ENCODE measurements around the gene FRY. TPM values are rescaled to one million over a fixed set of nuclear protein-coding genes. Genes with fewer than 3 reads are reported as not detected.

Gene FRY
- total and polyA plus RNA-seq, 2 of the 13 experiments (the other 11 are each of a cell fraction or from before 2014, with no cell fraction given), result 8.2 to 13.1 TPM

DNA sequence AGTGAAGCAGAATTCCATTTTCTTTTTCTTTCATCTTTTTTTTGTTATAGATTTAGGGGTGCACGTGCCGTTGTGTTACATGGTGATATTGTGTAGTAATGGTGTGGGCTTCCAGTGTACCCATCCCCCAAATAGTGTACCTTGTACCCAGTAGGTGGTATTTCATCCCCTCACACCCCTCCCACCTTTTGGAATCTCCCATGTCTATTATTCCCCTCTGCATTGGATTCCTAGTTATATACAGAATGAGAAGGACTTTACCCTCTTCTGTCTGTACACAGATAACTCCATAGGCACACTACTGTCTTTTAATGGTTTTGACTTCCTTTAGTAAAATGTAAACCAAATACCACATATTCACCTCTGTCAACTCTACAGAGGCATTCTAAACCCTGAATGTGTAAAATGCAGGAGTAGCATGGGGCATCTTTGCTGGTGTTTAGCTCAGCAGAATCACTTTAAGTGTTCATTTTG lies 28.0 kb downstream of the FRY start:
- BruUV-seq (replicated peaks), result no TSS peak
- Histone ChIP-seq H4K20me1 (ENCODE audit: insufficient read depth, low read length) (no peaks in the 10 kb centered on the region), H2AFZ (ENCODE audit: low read length) (no peak overlapping the region), H3K27me3 (ENCODE audit: control insufficient read depth in 1 of 2, insufficient read depth in 2 of 2, low read length in 2 of 2) (no peaks in the 10 kb centered on the region), H3K4me2 (ENCODE audit: low read depth, low read length) (peak overlapping the region; percentile 59), H3K79me2 (ENCODE audit: insufficient read depth, low read length) (peaks cover 8% of the 10 kb centered on the region), H3K4me3 (replicated peaks in 1 of 3; ENCODE audit: insufficient read depth in 1 of 3, low read depth in 2 of 3, low read length in 3 of 3) (no peak overlapping the region; a peak in 1 of 6 replicates), H3K27ac (ENCODE audit: extremely low read length, insufficient read depth, low read length) (peak overlapping the region; percentile 90), H3K4me1 (ENCODE audit: insufficient read depth, low read length) (peaks cover 80% of the 10 kb centered on the region), H3K9me3 (ENCODE audit: low read length) (no peaks in the 10 kb centered on the region), H3K9ac (ENCODE audit: insufficient read depth, low read depth, low read length) (peak overlapping the region; percentile 28; the same call in 1 of the 2 replicates), H3K36me3 (replicated peaks in 1 of 2; ENCODE audit: control insufficient read depth in 1 of 2, insufficient read depth in 2 of 2, low read length in 2 of 2) (no peaks in the 10 kb centered on the region)
- intact Hi-C loops (cut with micrococcal nuclease; ENCODE audit: unreplicated experiment) (loop anchor here (1.0 to 2.0 kb wide), 4 partner anchors 13 to 29 kb away; partner anchors contain the start of gene FRY), in situ Hi-C loops (cut with HindIII; ENCODE audit: extremely low pct_ligation_motif_present, low pct_unique_long_range_greater_than_20kb) (no loop called here)
- DNase-seq (ENCODE audit: low spot score), result peak; percentile 98
- CTCF ChIA-PET (ENCODE audit: low intra/inter-chr PET ratio, low total read pairs), result no interaction called here
- FAIRE-seq, result peak; percentile 75
- peak; percentile 98 for ATAC-seq
- POLR2A ChIA-PET, result interaction anchor here (1.0 to 1.6 kb wide), 4 partner anchors 11 to 18 kb away, joined by 4 to 6 read pairs (median 4); no protein-coding TSS in a partner anchor
- 2% methylated on average over 2 of the region's 2 CpGs for WGBS (ENCODE audit: low lambda C conversion rate)
- TF ChIP-seq, protein P1, sequence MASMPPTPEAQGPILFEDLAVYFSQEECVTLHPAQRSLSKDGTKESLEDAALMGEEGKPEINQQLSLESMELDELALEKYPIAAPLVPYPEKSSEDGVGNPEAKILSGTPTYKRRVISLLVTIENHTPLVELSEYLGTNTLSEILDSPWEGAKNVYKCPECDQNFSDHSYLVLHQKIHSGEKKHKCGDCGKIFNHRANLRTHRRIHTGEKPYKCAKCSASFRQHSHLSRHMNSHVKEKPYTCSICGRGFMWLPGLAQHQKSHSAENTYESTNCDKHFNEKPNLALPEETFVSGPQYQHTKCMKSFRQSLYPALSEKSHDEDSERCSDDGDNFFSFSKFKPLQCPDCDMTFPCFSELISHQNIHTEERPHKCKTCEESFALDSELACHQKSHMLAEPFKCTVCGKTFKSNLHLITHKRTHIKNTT (CRISPR knock-in tag; IDR thresholded peaks at IDR 0.05), result no peak
- TF ChIP-seq ATF1 (CRISPR knock-in tag; IDR thresholded peaks at IDR 0.05), result peak; percentile 50; the same call in 1 of the 2 replicates
- TF ChIP-seq POGZ (CRISPR knock-in tag; IDR thresholded peaks at IDR 0.05), result peak; percentile 83
- peak; percentile 50; the same call in 1 of the 2 replicates for TF ChIP-seq LCORL (IDR thresholded peaks at IDR 0.05)
- peak; percentile 75 for TF ChIP-seq LCORL (CRISPR knock-in tag; IDR thresholded peaks at IDR 0.05)
- TF ChIP-seq ZSCAN30 (CRISPR knock-in tag; IDR thresholded peaks at IDR 0.05), result no peak
- peak; percentile 81 for TF ChIP-seq ISL2 (CRISPR knock-in tag; IDR thresholded peaks at IDR 0.05)
- peak; percentile 42 for TF ChIP-seq MED8 (CRISPR knock-in tag; IDR thresholded peaks at IDR 0.05; ENCODE audit: insufficient replicate concordance)
- TF ChIP-seq, protein P2, sequence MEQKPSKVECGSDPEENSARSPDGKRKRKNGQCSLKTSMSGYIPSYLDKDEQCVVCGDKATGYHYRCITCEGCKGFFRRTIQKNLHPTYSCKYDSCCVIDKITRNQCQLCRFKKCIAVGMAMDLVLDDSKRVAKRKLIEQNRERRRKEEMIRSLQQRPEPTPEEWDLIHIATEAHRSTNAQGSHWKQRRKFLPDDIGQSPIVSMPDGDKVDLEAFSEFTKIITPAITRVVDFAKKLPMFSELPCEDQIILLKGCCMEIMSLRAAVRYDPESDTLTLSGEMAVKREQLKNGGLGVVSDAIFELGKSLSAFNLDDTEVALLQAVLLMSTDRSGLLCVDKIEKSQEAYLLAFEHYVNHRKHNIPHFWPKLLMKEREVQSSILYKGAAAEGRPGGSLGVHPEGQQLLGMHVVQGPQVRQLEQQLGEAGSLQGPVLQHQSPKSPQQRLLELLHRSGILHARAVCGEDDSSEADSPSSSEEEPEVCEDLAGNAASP (CRISPR knock-in tag; IDR thresholded peaks at IDR 0.05; ENCODE audit: borderline replicate concordance), result peak; percentile 67
- TF ChIP-seq RARA (CRISPR knock-in tag; IDR thresholded peaks at IDR 0.05), result peak; percentile 61; the same call in 1 of the 2 replicates
- 0 out of 2 replicates have a peak, but pooled peaks have one; percentile 10 for TF ChIP-seq MIER2 (CRISPR knock-in tag; IDR thresholded peaks at IDR 0.05)
- TF ChIP-seq AHR (CRISPR knock-in tag; IDR thresholded peaks at IDR 0.05), result no peak
- peak; percentile 84 for TF ChIP-seq SP5 (CRISPR knock-in tag; IDR thresholded peaks at IDR 0.05; ENCODE audit: borderline replicate concordance, low read depth)
- TF ChIP-seq ZNF367 (CRISPR knock-in tag; IDR thresholded peaks at IDR 0.05; ENCODE audit: borderline replicate concordance), result no peak
- TF ChIP-seq ZBTB20 (CRISPR knock-in tag; IDR thresholded peaks at IDR 0.05; ENCODE audit: borderline replicate concordance, low read depth), result peak; percentile 99
- peak; percentile 68; the same call in 1 of the 2 replicates for TF ChIP-seq ZNF614 (CRISPR knock-in tag; IDR thresholded peaks at IDR 0.05; ENCODE audit: borderline replicate concordance)
- TF ChIP-seq FOXK1 (CRISPR knock-in tag; IDR thresholded peaks at IDR 0.05; ENCODE audit: borderline replicate concordance, low read depth), result 0 out of 2 replicates have a peak, but pooled peaks have one; percentile 31
- TF ChIP-seq ZNF549 (CRISPR knock-in tag; IDR thresholded peaks at IDR 0.05), result no peak
- peak; percentile 32; the same call in 1 of the 2 replicates for TF ChIP-seq GATAD1 (CRISPR knock-in tag; IDR thresholded peaks at IDR 0.05)
- peak; percentile 81; the same call in 1 of the 2 replicates for TF ChIP-seq NFIC (IDR thresholded peaks at IDR 0.05; ENCODE audit: low read length)
- TF ChIP-seq TMF1 (CRISPR knock-in tag; IDR thresholded peaks at IDR 0.05; ENCODE audit: low read depth), result no peak
- TF ChIP-seq, protein P3, sequence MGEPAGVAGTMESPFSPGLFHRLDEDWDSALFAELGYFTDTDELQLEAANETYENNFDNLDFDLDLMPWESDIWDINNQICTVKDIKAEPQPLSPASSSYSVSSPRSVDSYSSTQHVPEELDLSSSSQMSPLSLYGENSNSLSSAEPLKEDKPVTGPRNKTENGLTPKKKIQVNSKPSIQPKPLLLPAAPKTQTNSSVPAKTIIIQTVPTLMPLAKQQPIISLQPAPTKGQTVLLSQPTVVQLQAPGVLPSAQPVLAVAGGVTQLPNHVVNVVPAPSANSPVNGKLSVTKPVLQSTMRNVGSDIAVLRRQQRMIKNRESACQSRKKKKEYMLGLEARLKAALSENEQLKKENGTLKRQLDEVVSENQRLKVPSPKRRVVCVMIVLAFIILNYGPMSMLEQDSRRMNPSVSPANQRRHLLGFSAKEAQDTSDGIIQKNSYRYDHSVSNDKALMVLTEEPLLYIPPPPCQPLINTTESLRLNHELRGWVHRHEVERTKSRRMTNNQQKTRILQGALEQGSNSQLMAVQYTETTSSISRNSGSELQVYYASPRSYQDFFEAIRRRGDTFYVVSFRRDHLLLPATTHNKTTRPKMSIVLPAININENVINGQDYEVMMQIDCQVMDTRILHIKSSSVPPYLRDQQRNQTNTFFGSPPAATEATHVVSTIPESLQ (CRISPR knock-in tag; conservative IDR thresholded peaks at IDR 0.05), result no peak
- peak; percentile 47; the same call in 1 of the 2 replicates for TF ChIP-seq PPARG (CRISPR knock-in tag; conservative IDR thresholded peaks at IDR 0.05)

Measured in HepG2 (cell line).